Type B pancreatic cell (in vitro differentiated cells): ENCODE results near the gene MYO3B. TPM values are rescaled to one million over a fixed set of nuclear protein-coding genes. Genes with fewer than 3 reads are reported as not detected.

Source experiments
- DNase-seq: peaks from one replicate; pipeline ENCODE4 v3.0.0; 2021; ENCODE audit warnings: mixed read lengths; ENCODE audit not compliant: unreplicated experiment; ENCODE audit errors: extremely low spot score
- H3K27ac Mint-ChIP-seq: 2 replicates; pipeline ENCODE4 v1.8.0; 2021; ENCODE audit warnings: mild to moderate bottlenecking, mixed read lengths
- H3K27me3 Mint-ChIP-seq: 2 replicates; pipeline ENCODE4 v1.8.0; 2021; ENCODE audit warnings: mixed read lengths
- H3K36me3 Mint-ChIP-seq: 2 replicates; pipeline ENCODE4 v1.8.0; 2021; ENCODE audit warnings: mixed read lengths
- H3K4me1 Mint-ChIP-seq: one replicate; pipeline ENCODE4 v1.8.0; 2021; ENCODE audit warnings: mixed read lengths; ENCODE audit not compliant: unreplicated experiment
- H3K4me3 Mint-ChIP-seq: 2 replicates; pipeline ENCODE4 v1.8.0; 2021; ENCODE audit warnings: mild to moderate bottlenecking, mixed read lengths
- H3K9me3 Mint-ChIP-seq: 2 replicates; pipeline ENCODE4 v1.8.0; 2021; ENCODE audit warnings: mixed read lengths
- CTCF ChIP-seq: fragments of 200-600 bp; sonication (generic); conservative IDR thresholded peaks from 2 replicates; pipeline ENCODE4 v1.5.0; 2021; ENCODE audit warnings: antibody characterized with exemption, mild to moderate bottlenecking
- total RNA-seq: library from RNA; stranded (reverse); gene quantifications from 2 replicates; pipeline ENCODE4 v1.2.1, GENCODE V29; 2021; ENCODE audit warnings: low replicate concordance

MYO3B gene
- total RNA-seq, 1 donor from 2014 or later, result 0.46 TPM

- Mint-ChIP-seq H3K27me3 (no peaks in the 10 kb centered on the region), H3K4me3 (no peak overlapping the region)
These were observed 30.4 kb upstream of the MYO3B start for GRCh38 chr2:170147576-170147975.

GRCh38 chr2:170148161-170148560, 29.8 kb upstream of the MYO3B start:
- no peaks in the 10 kb centered on the region for H3K36me3 Mint-ChIP-seq
- no peaks in the 10 kb centered on the region for H3K9me3 Mint-ChIP-seq
- no peak for TF ChIP-seq CTCF
- no peak for DNase-seq
- no peak overlapping the region for H3K27ac Mint-ChIP-seq
- H3K4me3 Mint-ChIP-seq, result no peak overlapping the region
- H3K4me1 Mint-ChIP-seq, result peaks cover 5% of the 10 kb centered on the region
- no peaks in the 10 kb centered on the region for H3K27me3 Mint-ChIP-seq

More at GRCh38 chr2:170147576-170147975, 30.4 kb upstream of the MYO3B start:
- Mint-ChIP-seq H3K27ac (no peak overlapping the region), H3K4me1 (peaks cover 11% of the 10 kb centered on the region), H3K36me3 (no peaks in the 10 kb centered on the region), H3K9me3 (no peaks in the 10 kb centered on the region)
- TF ChIP-seq CTCF, result no peak
- no peak for DNase-seq

GRCh38 chr2:170152421-170152820, 25.5 kb upstream of the MYO3B start:
- Mint-ChIP-seq H3K4me3 (no peak overlapping the region), H3K27ac (no peak overlapping the region), H3K4me1 (peaks cover 17% of the 10 kb centered on the region), H3K27me3 (peaks cover 3% of the 10 kb centered on the region), H3K36me3 (no peaks in the 10 kb centered on the region), H3K9me3 (no peaks in the 10 kb centered on the region)
- TF ChIP-seq CTCF, result no peak
- DNase-seq, result no peak

- Mint-ChIP-seq H3K9me3 (no peaks in the 10 kb centered on the region), H3K27ac (no peak overlapping the region), H3K27me3 (peaks cover 3% of the 10 kb centered on the region), H3K4me1 (peaks cover 17% of the 10 kb centered on the region), H3K4me3 (no peak overlapping the region), H3K36me3 (no peaks in the 10 kb centered on the region)
- TF ChIP-seq CTCF, result no peak
- DNase-seq, result no peak
These were observed 22.8 kb upstream of the MYO3B start for GRCh38 chr2:170155022-170155722.

GRCh38 chr2:170155723-170156253, 22.2 kb upstream of the MYO3B start:
- Mint-ChIP-seq H3K9me3 (no peaks in the 10 kb centered on the region), H3K4me3 (no peak overlapping the region), H3K27ac (no peak overlapping the region), H3K36me3 (no peaks in the 10 kb centered on the region), H3K27me3 (peaks cover 3% of the 10 kb centered on the region), H3K4me1 (peaks cover 17% of the 10 kb centered on the region)
- no peak for TF ChIP-seq CTCF
- DNase-seq, result no peak
